ENCODE data around the gene DCAF7.

GRCh38 chr17:63540590-63540989 lies 9.7 kb upstream of the DCAF7 start:
- TF ChIP-seq CTCF (IDR thresholded peaks at IDR 0.05) (no peak), TCF7L2 (IDR thresholded peaks at IDR 0.05; ENCODE audit: low read depth, low read length) (no peak)
- TF ChIP-seq, protein P1, sequence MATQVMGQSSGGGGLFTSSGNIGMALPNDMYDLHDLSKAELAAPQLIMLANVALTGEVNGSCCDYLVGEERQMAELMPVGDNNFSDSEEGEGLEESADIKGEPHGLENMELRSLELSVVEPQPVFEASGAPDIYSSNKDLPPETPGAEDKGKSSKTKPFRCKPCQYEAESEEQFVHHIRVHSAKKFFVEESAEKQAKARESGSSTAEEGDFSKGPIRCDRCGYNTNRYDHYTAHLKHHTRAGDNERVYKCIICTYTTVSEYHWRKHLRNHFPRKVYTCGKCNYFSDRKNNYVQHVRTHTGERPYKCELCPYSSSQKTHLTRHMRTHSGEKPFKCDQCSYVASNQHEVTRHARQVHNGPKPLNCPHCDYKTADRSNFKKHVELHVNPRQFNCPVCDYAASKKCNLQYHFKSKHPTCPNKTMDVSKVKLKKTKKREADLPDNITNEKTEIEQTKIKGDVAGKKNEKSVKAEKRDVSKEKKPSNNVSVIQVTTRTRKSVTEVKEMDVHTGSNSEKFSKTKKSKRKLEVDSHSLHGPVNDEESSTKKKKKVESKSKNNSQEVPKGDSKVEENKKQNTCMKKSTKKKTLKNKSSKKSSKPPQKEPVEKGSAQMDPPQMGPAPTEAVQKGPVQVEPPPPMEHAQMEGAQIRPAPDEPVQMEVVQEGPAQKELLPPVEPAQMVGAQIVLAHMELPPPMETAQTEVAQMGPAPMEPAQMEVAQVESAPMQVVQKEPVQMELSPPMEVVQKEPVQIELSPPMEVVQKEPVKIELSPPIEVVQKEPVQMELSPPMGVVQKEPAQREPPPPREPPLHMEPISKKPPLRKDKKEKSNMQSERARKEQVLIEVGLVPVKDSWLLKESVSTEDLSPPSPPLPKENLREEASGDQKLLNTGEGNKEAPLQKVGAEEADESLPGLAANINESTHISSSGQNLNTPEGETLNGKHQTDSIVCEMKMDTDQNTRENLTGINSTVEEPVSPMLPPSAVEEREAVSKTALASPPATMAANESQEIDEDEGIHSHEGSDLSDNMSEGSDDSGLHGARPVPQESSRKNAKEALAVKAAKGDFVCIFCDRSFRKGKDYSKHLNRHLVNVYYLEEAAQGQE (IDR thresholded peaks at IDR 0.05; ENCODE audit: insufficient read depth in 1 of 2, low read depth in 2 of 2, low read length in 1 of 2) = no peak
